ENCODE results near the gene ZSWIM6. TPM values are rescaled to one million over a fixed set of nuclear protein-coding genes. Genes with fewer than 3 reads are reported as not detected.

The ZSWIM6 gene
- total and polyA plus RNA-seq, 2 donors, result 3.7 to 9.0 TPM

DNA sequence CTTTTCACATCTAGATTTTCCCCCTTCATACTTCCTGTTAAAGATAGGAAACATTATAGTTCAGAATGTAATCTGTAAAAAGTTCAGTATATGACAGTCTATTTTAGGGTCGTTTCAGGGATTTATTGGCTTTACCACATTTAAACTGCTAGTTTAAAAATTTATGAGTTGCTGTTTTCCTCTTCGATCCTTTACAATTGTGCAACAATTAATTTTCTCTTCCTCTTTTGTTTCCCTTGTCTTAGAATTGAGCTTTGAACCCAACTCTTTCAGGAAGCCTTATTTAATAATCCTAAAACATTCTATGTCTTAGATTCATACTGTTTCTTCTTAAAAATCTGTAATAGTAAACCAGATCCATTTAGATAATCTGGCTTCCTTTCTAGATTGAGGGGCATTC lies 16.4 kb downstream of the ZSWIM6 start:
- Histone ChIP-seq H3K27ac (ENCODE audit: low read depth in 1 of 2, low read length in 1 of 2) (no peak overlapping the region), H3K4me1 (ENCODE audit: control insufficient read depth in 2 of 2, insufficient read depth in 2 of 2, low read length in 2 of 2) (no peaks in the 10 kb centered on the region)
- 36% methylated on average over 2 of the region's 2 CpGs for WGBS

GRCh38 chr5:61349935-61350334 lies 17.9 kb downstream of the ZSWIM6 start:
- Histone ChIP-seq H3K4me3 (ENCODE audit: low read length in 2 of 2) (no peak overlapping the region), H3K27ac (ENCODE audit: low read depth in 1 of 2, low read length in 1 of 2) (no peak overlapping the region), H3K9me3 (ENCODE audit: control insufficient read depth in 2 of 2, insufficient read depth in 1 of 2, low read length in 1 of 2) (no peaks in the 10 kb centered on the region), H3K27me3 (ENCODE audit: control insufficient read depth in 2 of 2, insufficient read depth in 1 of 2, low read length in 1 of 2) (no peaks in the 10 kb centered on the region), H3K4me1 (ENCODE audit: control insufficient read depth in 2 of 2, insufficient read depth in 2 of 2, low read length in 2 of 2) (no peaks in the 10 kb centered on the region), H3K36me3 (ENCODE audit: control insufficient read depth in 2 of 2, insufficient read depth in 2 of 2, low read length in 1 of 2) (no peaks in the 10 kb centered on the region)
- no peak for DNase-seq (ENCODE audit: low read depth in 6 of 9, low spot score in 9 of 9)

More for the DNA sequence above, 16.4 kb downstream of the ZSWIM6 start:
- H3K27me3 ChIP-seq (ENCODE audit: control insufficient read depth in 2 of 2, insufficient read depth in 1 of 2, low read length in 1 of 2), result no peaks in the 10 kb centered on the region
- H3K4me3 ChIP-seq (ENCODE audit: low read length in 2 of 2), result no peak overlapping the region
- no peaks in the 10 kb centered on the region for H3K36me3 ChIP-seq (ENCODE audit: control insufficient read depth in 2 of 2, insufficient read depth in 2 of 2, low read length in 1 of 2)
- no peaks in the 10 kb centered on the region for H3K9me3 ChIP-seq (ENCODE audit: control insufficient read depth in 2 of 2, insufficient read depth in 1 of 2, low read length in 1 of 2)
- no peak for DNase-seq (ENCODE audit: low read depth in 6 of 9, low spot score in 9 of 9)

DNA sequence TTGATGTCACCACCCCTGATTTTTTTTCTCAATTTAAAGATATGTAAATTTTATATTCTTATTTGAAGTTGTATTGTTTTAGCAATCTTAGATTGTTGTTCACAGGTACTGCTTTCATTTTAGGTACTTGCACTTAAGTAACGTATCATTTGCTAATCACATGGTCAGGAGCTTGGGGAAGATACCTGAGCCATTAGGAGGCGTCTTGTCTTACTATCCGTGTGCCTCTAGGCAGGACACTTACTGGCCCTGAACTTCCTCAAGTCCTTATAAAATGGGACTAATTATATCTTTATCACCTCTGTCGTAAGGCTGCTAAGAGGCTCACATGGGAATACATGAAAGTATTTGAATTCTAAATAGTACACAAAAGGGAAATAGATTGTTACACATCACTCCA lies 18.5 kb downstream of the ZSWIM6 start:
- Histone ChIP-seq H3K36me3 (ENCODE audit: control insufficient read depth in 2 of 2, insufficient read depth in 2 of 2, low read length in 1 of 2) (no peaks in the 10 kb centered on the region), H3K4me3 (ENCODE audit: low read length in 2 of 2) (no peak overlapping the region), H3K27me3 (ENCODE audit: control insufficient read depth in 2 of 2, insufficient read depth in 1 of 2, low read length in 1 of 2) (no peaks in the 10 kb centered on the region), H3K27ac (ENCODE audit: low read depth in 1 of 2, low read length in 1 of 2) (no peak overlapping the region), H3K4me1 (ENCODE audit: control insufficient read depth in 2 of 2, insufficient read depth in 2 of 2, low read length in 2 of 2) (no peaks in the 10 kb centered on the region), H3K9me3 (ENCODE audit: control insufficient read depth in 2 of 2, insufficient read depth in 1 of 2, low read length in 1 of 2) (no peaks in the 10 kb centered on the region)
- 94% methylated on average over 4 of the region's 4 CpGs for WGBS
- DNase-seq (ENCODE audit: low read depth in 6 of 9, low spot score in 9 of 9), result no peak

GRCh38 chr5:61351733-61352132 lies 19.7 kb downstream of the ZSWIM6 start:
- no peak overlapping the region for H3K27ac ChIP-seq (ENCODE audit: low read depth in 1 of 2, low read length in 1 of 2)
- over 99% methylated on average over 2 of the region's 2 CpGs for WGBS
- H3K9me3 ChIP-seq (ENCODE audit: control insufficient read depth in 2 of 2, insufficient read depth in 1 of 2, low read length in 1 of 2), result no peaks in the 10 kb centered on the region
- DNase-seq (ENCODE audit: low read depth in 6 of 9, low spot score in 9 of 9), result no peak
- H3K4me1 ChIP-seq (ENCODE audit: control insufficient read depth in 2 of 2, insufficient read depth in 2 of 2, low read length in 2 of 2), result no peaks in the 10 kb centered on the region
- no peak overlapping the region for H3K4me3 ChIP-seq (ENCODE audit: low read length in 2 of 2)
- no peaks in the 10 kb centered on the region for H3K36me3 ChIP-seq (ENCODE audit: control insufficient read depth in 2 of 2, insufficient read depth in 2 of 2, low read length in 1 of 2)
- no peaks in the 10 kb centered on the region for H3K27me3 ChIP-seq (ENCODE audit: control insufficient read depth in 2 of 2, insufficient read depth in 1 of 2, low read length in 1 of 2)

GRCh38 chr5:61352180-61352579 lies 20.1 kb downstream of the ZSWIM6 start:
- H3K9me3 ChIP-seq (ENCODE audit: control insufficient read depth in 2 of 2, insufficient read depth in 1 of 2, low read length in 1 of 2), result peaks cover 0 to under 1% of the 10 kb centered on the region in 2 donors
- H3K4me1 ChIP-seq (ENCODE audit: control insufficient read depth in 2 of 2, insufficient read depth in 2 of 2, low read length in 2 of 2), result no peaks in the 10 kb centered on the region
- DNase-seq (ENCODE audit: low read depth in 6 of 9, low spot score in 9 of 9), result no peak
- H3K27ac ChIP-seq (ENCODE audit: low read depth in 1 of 2, low read length in 1 of 2), result no peak overlapping the region
- H3K27me3 ChIP-seq (ENCODE audit: control insufficient read depth in 2 of 2, insufficient read depth in 1 of 2, low read length in 1 of 2), result no peaks in the 10 kb centered on the region
- no peaks in the 10 kb centered on the region for H3K36me3 ChIP-seq (ENCODE audit: control insufficient read depth in 2 of 2, insufficient read depth in 2 of 2, low read length in 1 of 2)
- H3K4me3 ChIP-seq (ENCODE audit: low read length in 2 of 2), result no peak overlapping the region

DNA sequence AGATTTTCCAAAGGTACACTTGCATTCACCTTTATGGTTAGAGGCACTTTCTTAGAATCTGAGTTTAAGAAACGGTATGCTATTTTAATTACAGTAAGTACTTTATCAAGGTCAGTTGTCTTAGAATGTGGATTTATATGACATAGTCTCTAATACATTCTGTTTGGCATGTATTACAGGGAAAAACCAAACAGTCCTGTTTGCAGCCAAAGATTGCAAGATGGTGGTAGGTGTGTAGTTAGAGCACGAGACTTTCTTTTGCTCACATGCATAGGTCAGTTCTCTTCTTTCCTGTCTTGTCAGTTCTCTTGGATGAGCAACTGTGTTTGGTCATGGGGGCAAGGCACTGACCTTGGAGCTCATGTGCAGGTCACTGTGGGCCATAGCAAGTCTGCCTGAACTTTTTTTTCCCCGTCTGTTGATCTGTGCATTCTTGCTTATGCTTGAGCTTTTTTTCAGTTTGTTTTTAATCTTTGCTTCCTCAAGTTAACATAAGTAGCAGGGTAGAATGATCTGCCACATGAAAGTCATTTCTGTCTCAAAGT lies 20.6 kb downstream of the ZSWIM6 start:
- H3K9me3 ChIP-seq (ENCODE audit: control insufficient read depth in 2 of 2, insufficient read depth in 1 of 2, low read length in 1 of 2), result peaks cover 0 to 4% of the 10 kb centered on the region in 2 donors
- H3K4me3 ChIP-seq (ENCODE audit: low read length in 2 of 2), result no peak overlapping the region
- no peaks in the 10 kb centered on the region for H3K4me1 ChIP-seq (ENCODE audit: control insufficient read depth in 2 of 2, insufficient read depth in 2 of 2, low read length in 2 of 2)
- H3K27ac ChIP-seq (ENCODE audit: low read depth in 1 of 2, low read length in 1 of 2), result no peak overlapping the region
- no peak for DNase-seq (ENCODE audit: low read depth in 6 of 9, low spot score in 9 of 9)
- WGBS, result 94% methylated on average over 3 of the region's 3 CpGs
- H3K27me3 ChIP-seq (ENCODE audit: control insufficient read depth in 2 of 2, insufficient read depth in 1 of 2, low read length in 1 of 2), result no peaks in the 10 kb centered on the region
- no peaks in the 10 kb centered on the region for H3K36me3 ChIP-seq (ENCODE audit: control insufficient read depth in 2 of 2, insufficient read depth in 2 of 2, low read length in 1 of 2)

DNA sequence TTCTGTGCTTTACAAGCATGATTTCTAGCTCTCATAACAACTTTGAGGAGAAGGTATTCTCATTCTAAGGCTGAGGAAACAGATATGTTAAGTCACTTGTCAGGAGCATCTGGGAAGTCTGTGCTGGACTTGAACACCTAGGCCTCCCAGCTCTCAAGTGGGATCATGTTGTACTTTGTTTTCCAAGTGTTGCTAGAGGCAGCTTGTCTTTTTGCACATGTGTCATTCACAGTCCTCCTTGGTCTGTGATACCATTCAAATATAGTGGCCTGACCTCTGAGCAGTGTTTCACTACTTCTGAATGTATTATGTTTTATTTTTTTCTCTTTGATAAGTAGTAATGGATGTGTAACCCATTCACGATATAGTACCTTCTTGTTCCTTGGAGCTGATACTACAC lies 21.2 kb downstream of the ZSWIM6 start:
- WGBS, result 98% methylated on average over 1 of the region's 1 CpG
- H3K4me1 ChIP-seq (ENCODE audit: control insufficient read depth in 2 of 2, insufficient read depth in 2 of 2, low read length in 2 of 2), result no peaks in the 10 kb centered on the region

DNA sequence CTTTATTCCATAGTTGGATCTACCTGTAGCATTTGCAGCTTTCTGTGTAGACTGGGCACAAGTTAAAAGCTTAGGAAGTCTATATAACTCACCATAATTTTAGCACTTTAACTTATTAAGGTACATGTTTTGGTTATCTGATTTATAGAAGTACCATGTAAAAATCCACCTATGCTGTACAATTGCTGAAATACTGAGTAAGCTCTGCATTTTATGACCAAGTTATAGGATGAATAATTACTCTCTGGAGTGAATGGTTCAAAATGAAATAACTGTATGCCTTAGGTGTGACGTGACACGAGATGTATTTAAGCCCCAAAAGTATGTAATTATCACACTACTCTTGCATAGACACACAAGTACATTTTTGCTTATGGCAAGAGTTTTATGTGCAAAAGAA lies 22.1 kb downstream of the ZSWIM6 start:
- no peak overlapping the region for H3K27ac ChIP-seq (ENCODE audit: low read depth in 1 of 2, low read length in 1 of 2)
- no peak for DNase-seq (ENCODE audit: low read depth in 6 of 9, low spot score in 9 of 9)
- H3K9me3 ChIP-seq (ENCODE audit: control insufficient read depth in 2 of 2, insufficient read depth in 1 of 2, low read length in 1 of 2), result peaks cover 0 to 4% of the 10 kb centered on the region in 2 donors
- 96% methylated on average over 2 of the region's 2 CpGs for WGBS
- H3K4me3 ChIP-seq (ENCODE audit: low read length in 2 of 2), result no peak overlapping the region
- H3K36me3 ChIP-seq (ENCODE audit: control insufficient read depth in 2 of 2, insufficient read depth in 2 of 2, low read length in 1 of 2), result no peaks in the 10 kb centered on the region
- no peaks in the 10 kb centered on the region for H3K4me1 ChIP-seq (ENCODE audit: control insufficient read depth in 2 of 2, insufficient read depth in 2 of 2, low read length in 2 of 2)
- H3K27me3 ChIP-seq (ENCODE audit: control insufficient read depth in 2 of 2, insufficient read depth in 1 of 2, low read length in 1 of 2), result no peaks in the 10 kb centered on the region

More for the DNA sequence above, 21.2 kb downstream of the ZSWIM6 start:
- Histone ChIP-seq H3K9me3 (ENCODE audit: control insufficient read depth in 2 of 2, insufficient read depth in 1 of 2, low read length in 1 of 2) (peaks cover 0 to 4% of the 10 kb centered on the region in 2 donors), H3K27me3 (ENCODE audit: control insufficient read depth in 2 of 2, insufficient read depth in 1 of 2, low read length in 1 of 2) (no peaks in the 10 kb centered on the region), H3K36me3 (ENCODE audit: control insufficient read depth in 2 of 2, insufficient read depth in 2 of 2, low read length in 1 of 2) (no peaks in the 10 kb centered on the region), H3K4me3 (ENCODE audit: low read length in 2 of 2) (no peak overlapping the region), H3K27ac (ENCODE audit: low read depth in 1 of 2, low read length in 1 of 2) (no peak overlapping the region)
- no peak for DNase-seq (ENCODE audit: low read depth in 6 of 9, low spot score in 9 of 9)

DNA sequence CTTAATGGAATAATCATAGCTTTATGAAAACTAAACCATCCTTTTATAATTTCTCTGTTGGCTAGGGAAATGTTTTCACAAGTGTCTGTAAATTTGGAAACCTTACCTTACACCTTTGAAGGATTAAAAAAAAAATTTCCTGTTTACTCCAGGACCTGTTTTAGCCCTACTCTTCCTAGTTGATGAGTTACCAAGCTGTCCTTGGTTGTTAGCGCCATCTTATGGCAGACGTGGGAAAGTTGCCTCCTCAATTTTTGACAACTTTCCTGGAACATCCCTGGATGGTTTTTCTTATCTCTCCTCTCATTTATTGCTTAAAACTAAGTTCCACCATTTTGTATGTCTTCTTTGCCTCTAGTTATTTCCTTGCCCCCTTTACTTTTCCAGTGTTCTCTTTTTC lies 25.7 kb downstream of the ZSWIM6 start:
- Histone ChIP-seq H3K4me1 (ENCODE audit: control insufficient read depth in 2 of 2, insufficient read depth in 2 of 2, low read length in 2 of 2) (no peaks in the 10 kb centered on the region), H3K36me3 (ENCODE audit: control insufficient read depth in 2 of 2, insufficient read depth in 2 of 2, low read length in 1 of 2) (peaks cover 0 to 4% of the 10 kb centered on the region in 2 donors), H3K27me3 (ENCODE audit: control insufficient read depth in 2 of 2, insufficient read depth in 1 of 2, low read length in 1 of 2) (no peaks in the 10 kb centered on the region), H3K27ac (ENCODE audit: low read depth in 1 of 2, low read length in 1 of 2) (no peak overlapping the region), H3K4me3 (ENCODE audit: low read length in 2 of 2) (no peak overlapping the region), H3K9me3 (ENCODE audit: control insufficient read depth in 2 of 2, insufficient read depth in 1 of 2, low read length in 1 of 2) (peaks cover 0 to 4% of the 10 kb centered on the region in 2 donors)
- DNase-seq (ENCODE audit: low read depth in 6 of 9, low spot score in 9 of 9), result peak in 1 of 9 donors; percentile 5
- 91% methylated on average over 2 of the region's 2 CpGs for WGBS
